IMR-90 (cell line): ENCODE results near the gene EFHC1. TPM values are rescaled to one million over a fixed set of nuclear protein-coding genes. Genes with fewer than 3 reads are reported as not detected.

Source experiments
- ATAC-seq: fragments of 200-7000 bp; cut with Tn5 transposase; 2 replicates; pipeline ENCODE4 v1.9.1; 2020; ENCODE audit warnings: low read depth, mild to moderate bottlenecking, moderate library complexity
- BruUV-seq: library from RNA; stranded (reverse); fragments of 400-500 nt; replicated peaks from 2 replicates; lab custom pipeline; 2021; lab: Mats Ljungman, UMichigan
- CTCF ChIA-PET: fragments of 300-600 bp; formaldehyde crosslinking; extraction: SDS; loops from one replicate; lab custom pipeline; 2021; ENCODE audit warnings: antibody characterized with exemption; lab: Yijun Ruan, JAX
- POLR2A ChIA-PET: fragments of 300-600 bp; sonication (Branson Sonifier 250); formaldehyde crosslinking; loops from one replicate; lab custom pipeline; 2022; ENCODE audit warnings: antibody characterized with exemption; ENCODE audit not compliant: unreplicated experiment; lab: Charles Lee
- DNase-seq: peaks from one replicate; pipeline ENCODE4 v3.0.0; 2013
- H2AFZ ChIP-seq: replicated peaks from 2 replicates; pipeline ENCODE3; 2013; ENCODE audit warnings: low read length, mild to moderate bottlenecking; ENCODE audit not compliant: poor library complexity
- H2AK5ac ChIP-seq: 2 replicates; pipeline ENCODE4 v1.6.1; 2013; ENCODE audit warnings: low read depth, low read length, inconsistent platforms
- H2AK9ac ChIP-seq: replicated peaks from 2 replicates; pipeline ENCODE3; 2013; ENCODE audit warnings: mild to moderate bottlenecking, low read depth, low read length, moderate library complexity; ENCODE audit not compliant: poor library complexity
- H2BK120ac ChIP-seq: 2 replicates; pipeline ENCODE4 v1.6.1; 2013; ENCODE audit warnings: low read depth, low read length, inconsistent platforms
- H2BK15ac ChIP-seq: 3 replicates; pipeline ENCODE4 v1.6.1; 2013; ENCODE audit warnings: low read depth, low read length, inconsistent platforms
- H2BK20ac ChIP-seq: 2 replicates; pipeline ENCODE4 v1.6.1; 2013; ENCODE audit warnings: low read depth, mild to moderate bottlenecking, inconsistent platforms, low read length, moderate library complexity
- H2BK5ac ChIP-seq: 2 replicates; pipeline ENCODE4 v1.6.1; 2013; ENCODE audit warnings: mild to moderate bottlenecking, low read depth, low read length, inconsistent platforms; ENCODE audit not compliant: poor library complexity, severe bottlenecking
- H3K14ac ChIP-seq: replicated peaks from 2 replicates; pipeline ENCODE4 v1.6.1; 2013; ENCODE audit warnings: low read depth, low read length, inconsistent platforms
- H3K18ac ChIP-seq: 2 replicates; pipeline ENCODE4 v1.6.1; 2013; ENCODE audit warnings: low read depth, low read length, control low read depth
- H3K23ac ChIP-seq: 2 replicates; pipeline ENCODE4 v1.6.1; 2013; ENCODE audit warnings: low read depth, low read length, inconsistent platforms
- H3K27ac ChIP-seq: 2 replicates; pipeline ENCODE4 v1.5.1; 2013; ENCODE audit warnings: mild to moderate bottlenecking, control low read depth, low read length; ENCODE audit not compliant: insufficient read depth
- H3K27me3 ChIP-seq: 2 replicates; pipeline ENCODE4 v1.6.1; 2013; ENCODE audit warnings: low read length; ENCODE audit not compliant: control insufficient read depth, insufficient read depth
- H3K36me3 ChIP-seq: 2 replicates; pipeline ENCODE4 v1.6.1; 2013; ENCODE audit warnings: low read length, mixed read lengths; ENCODE audit not compliant: control insufficient read depth, insufficient read depth
- H3K4ac ChIP-seq: 2 replicates; pipeline ENCODE4 v1.6.1; 2013; ENCODE audit warnings: low read depth, low read length, inconsistent platforms
- H3K4me1 ChIP-seq: 2 replicates; pipeline ENCODE4 v1.6.1; 2013; ENCODE audit warnings: low read length, mixed read lengths; ENCODE audit not compliant: control insufficient read depth, insufficient read depth
- H3K4me2 ChIP-seq: 2 replicates; pipeline ENCODE4 v1.6.1; 2013; ENCODE audit warnings: low read depth, mild to moderate bottlenecking, control low read depth, low read length, moderate library complexity
- H3K4me3 ChIP-seq: 2 replicates; pipeline ENCODE4 v1.5.1; 2013; ENCODE audit warnings: low read depth, mild to moderate bottlenecking, control low read depth, low read length, moderate library complexity; ENCODE audit not compliant: insufficient read depth
- H3K56ac ChIP-seq: 2 replicates; pipeline ENCODE4 v1.6.1; 2013; ENCODE audit warnings: low read length, inconsistent platforms; ENCODE audit not compliant: insufficient read depth; ENCODE audit errors: extremely low read depth
- H3K79me1 ChIP-seq, 2 experiments: 2 replicates each; pipeline ENCODE4 v1.6.1; 2013; ENCODE audit warnings: low read length in 2 of 2, inconsistent platforms in 1 of 2, low read depth in 1 of 2
- H3K9ac ChIP-seq: 2 replicates; pipeline ENCODE4 v1.6.1; 2013; ENCODE audit warnings: low read depth, low read length, control low read depth
- H3K9me1 ChIP-seq: 2 replicates; pipeline ENCODE4 v1.6.1; 2013; ENCODE audit warnings: low read length, inconsistent platforms; ENCODE audit not compliant: insufficient read depth
- H3K9me3 ChIP-seq: 2 replicates; pipeline ENCODE4 v1.6.1; 2013; ENCODE audit warnings: low read length; ENCODE audit not compliant: control insufficient read depth, insufficient read depth
- H4K20me1 ChIP-seq: 2 replicates; pipeline ENCODE4 v1.6.1; 2013; ENCODE audit warnings: low read length, inconsistent platforms; ENCODE audit not compliant: insufficient read depth
- H4K5ac ChIP-seq: 2 replicates; pipeline ENCODE4 v1.6.1; 2013; ENCODE audit warnings: mild to moderate bottlenecking, low read depth, low read length, control low read depth
- H4K8ac ChIP-seq, 2 experiments: 2 replicates each; pipeline ENCODE4 v1.6.1; 2013; ENCODE audit warnings: low read depth in 2 of 2, low read length in 2 of 2, control low read depth in 1 of 2, inconsistent platforms in 1 of 2
- H4K91ac ChIP-seq: 2 replicates; pipeline ENCODE4 v1.6.1; 2013; ENCODE audit warnings: low read depth, low read length, inconsistent platforms; ENCODE audit not compliant: insufficient read depth
- BHLHE40 ChIP-seq: fragments of 150-350 bp; IDR thresholded peaks from 2 replicates; pipeline ENCODE4 v1.6.1; 2016; ENCODE audit warnings: mild to moderate bottlenecking, low read depth, low read length
- FOS ChIP-seq: fragments of 150-350 bp; IDR thresholded peaks from 2 replicates; pipeline ENCODE4 v1.6.1; 2016; ENCODE audit warnings: low read depth, low read length
- MAFK ChIP-seq: IDR thresholded peaks from 2 replicates; pipeline ENCODE4 v1.6.1; 2012; ENCODE audit warnings: low read depth, low read length, improper control_type of control experiment
- MAZ ChIP-seq: IDR thresholded peaks from 2 replicates; pipeline ENCODE4 v1.6.1; 2012; ENCODE audit warnings: low read depth, mild to moderate bottlenecking, low read length, improper control_type of control experiment, moderate library complexity, borderline replicate concordance
- RAD21 ChIP-seq: IDR thresholded peaks from 2 replicates; pipeline ENCODE4 v1.6.1; 2012; ENCODE audit warnings: low read length, improper control_type of control experiment
- RCOR1 ChIP-seq: IDR thresholded peaks from 2 replicates; pipeline ENCODE4 v1.6.1; 2012; ENCODE audit warnings: mild to moderate bottlenecking, low read length, improper control_type of control experiment; ENCODE audit not compliant: insufficient replicate concordance
- SMC3 ChIP-seq: fragments of 150-350 bp; IDR thresholded peaks from 2 replicates; pipeline ENCODE4 v1.6.1; 2016; ENCODE audit warnings: low read depth, mild to moderate bottlenecking, antibody characterized with exemption, low read length, moderate library complexity
- dilution Hi-C: fragments of 300-500 bp; cut with HindIII; formaldehyde crosslinking; loops from one replicate; pipeline ENCODE4 v1.14.3; 2018; ENCODE audit warnings: low sequenced_read_pairs; ENCODE audit not compliant: unreplicated experiment
- in situ Hi-C: fragments of 300-500 bp; cut with MboI; formaldehyde crosslinking; loops from 3 replicates; pipeline ENCODE4 v1.14.3; 2019; ENCODE audit warnings: low sequenced_read_pairs, inconsistent platforms, mixed read lengths
- intact Hi-C: fragments of 100-400 bp; cut with micrococcal nuclease; formaldehyde crosslinking; loops from 2 replicates; pipeline ENCODE4 v1.10.0; 2022
- polyA plus RNA-seq, 3 experiments: library from polyadenylated mRNA; depleted of rRNA; stranded (reverse); fragments of >200 nt; gene quantifications; 2 replicates each; pipeline ENCODE4 v1.2.3, GENCODE V29; 2012; ENCODE audit warnings: low replicate concordance in 1 of 3
- total RNA-seq: library from RNA; depleted of rRNA; stranded (reverse); fragments of >200 nt; gene quantifications from 2 replicates; pipeline ENCODE4 v1.2.3, GENCODE V29; 2012
- TF ChIP-seq, protein P1 (sequence below): conservative IDR thresholded peaks from 2 replicates; pipeline ENCODE4 v1.5.1; 2012; ENCODE audit warnings: mild to moderate bottlenecking, low read depth, low read length, improper control_type of control experiment

Gene EFHC1
- total and polyA plus RNA-seq, 2 of the 4 experiments (the other 2 are of a cell fraction): 14.0 to 23.0 TPM

DNA sequence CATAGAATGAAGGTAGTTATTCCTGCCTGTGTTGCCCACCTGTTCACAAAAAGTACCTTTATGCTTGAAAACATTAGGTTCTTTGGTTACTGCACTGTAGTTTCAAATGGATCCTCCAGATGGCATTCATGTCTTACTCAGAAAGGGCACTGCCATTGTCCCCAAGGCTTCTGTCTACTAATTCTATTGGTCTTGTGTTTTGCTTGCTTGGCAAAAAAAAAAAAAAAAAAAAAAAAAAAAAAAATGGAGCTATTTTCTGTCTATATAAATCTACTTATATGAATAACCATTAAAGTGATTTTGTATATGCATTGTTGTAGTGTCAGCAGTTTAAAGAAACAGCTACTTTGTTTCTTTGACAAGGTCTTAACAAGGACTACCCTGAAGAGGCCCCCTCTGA, 12.7 kb upstream of the EFHC1 start:
- ATAC-seq: peak; percentile 52
- in situ Hi-C loops: loop anchor here (5.0 kb wide), 1 partner anchor 585 kb away; no protein-coding TSS in a partner anchor
- intact Hi-C loops: loop anchor here (1.0 to 10.0 kb wide), 3 partner anchors 256 to 1077 kb away; no protein-coding TSS in a partner anchor

More for the DNA sequence above, 12.7 kb upstream of the EFHC1 start:
- Histone ChIP-seq H3K4me2 (no peak overlapping the region), H4K20me1 (no peaks in the 10 kb centered on the region), H3K4ac (no peak overlapping the region), H2BK15ac (no peak overlapping the region), H3K18ac (no peak overlapping the region), H2AK5ac (no peak overlapping the region), H3K9me1 (peaks cover 2% of the 10 kb centered on the region; the same call in 1 of the 2 replicates), H3K36me3 (peaks cover 8% of the 10 kb centered on the region; the same call in 1 of the 2 replicates), H3K27ac (no peak overlapping the region), H3K56ac (no peak overlapping the region), H2BK20ac (no peak overlapping the region), H4K91ac (no peak overlapping the region), H3K9ac (no peak overlapping the region), H3K27me3 (no peaks in the 10 kb centered on the region), H4K5ac (no peak overlapping the region), H3K4me1 (peaks cover 9% of the 10 kb centered on the region), H3K4me3 (no peak overlapping the region), H3K23ac (no peak overlapping the region), H2BK5ac (no peak overlapping the region), H2AK9ac (no peak overlapping the region), H2AFZ (no peak overlapping the region), H3K79me1 (no peaks in the 10 kb centered on the region), H4K8ac (no peak overlapping the region), H3K9me3 (no peaks in the 10 kb centered on the region), H2BK120ac (no peak overlapping the region), H3K14ac (no peak overlapping the region)
- TF ChIP-seq BHLHE40: no peak
- TF ChIP-seq RCOR1: no peak
- peak; percentile 74 for TF ChIP-seq RAD21
- no peak for TF ChIP-seq MAZ
- TF ChIP-seq, protein P1, sequence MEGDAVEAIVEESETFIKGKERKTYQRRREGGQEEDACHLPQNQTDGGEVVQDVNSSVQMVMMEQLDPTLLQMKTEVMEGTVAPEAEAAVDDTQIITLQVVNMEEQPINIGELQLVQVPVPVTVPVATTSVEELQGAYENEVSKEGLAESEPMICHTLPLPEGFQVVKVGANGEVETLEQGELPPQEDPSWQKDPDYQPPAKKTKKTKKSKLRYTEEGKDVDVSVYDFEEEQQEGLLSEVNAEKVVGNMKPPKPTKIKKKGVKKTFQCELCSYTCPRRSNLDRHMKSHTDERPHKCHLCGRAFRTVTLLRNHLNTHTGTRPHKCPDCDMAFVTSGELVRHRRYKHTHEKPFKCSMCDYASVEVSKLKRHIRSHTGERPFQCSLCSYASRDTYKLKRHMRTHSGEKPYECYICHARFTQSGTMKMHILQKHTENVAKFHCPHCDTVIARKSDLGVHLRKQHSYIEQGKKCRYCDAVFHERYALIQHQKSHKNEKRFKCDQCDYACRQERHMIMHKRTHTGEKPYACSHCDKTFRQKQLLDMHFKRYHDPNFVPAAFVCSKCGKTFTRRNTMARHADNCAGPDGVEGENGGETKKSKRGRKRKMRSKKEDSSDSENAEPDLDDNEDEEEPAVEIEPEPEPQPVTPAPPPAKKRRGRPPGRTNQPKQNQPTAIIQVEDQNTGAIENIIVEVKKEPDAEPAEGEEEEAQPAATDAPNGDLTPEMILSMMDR: peak; percentile 64
- peak; percentile 71 for TF ChIP-seq MAFK
- peak; percentile 76 for TF ChIP-seq SMC3
- no peak for TF ChIP-seq FOS
- dilution Hi-C loops: loop anchor here (25.0 kb wide), 1 partner anchor 255 kb away; the partner anchor contains the start of gene TMEM14A
- BruUV-seq: no TSS peak
- ChIA-PET CTCF (interaction anchor here (0.6 to 1.6 kb wide), 24 partner anchors 9 to 1089 kb away, joined by 3 to 23 read pairs (median 3); no protein-coding TSS in a partner anchor), POLR2A (interaction anchor here (0.6 to 0.7 kb wide), 2 partner anchors 183 to 254 kb away, joined by 3 to 6 read pairs; no protein-coding TSS in a partner anchor)
- peak; percentile 61 for DNase-seq
